ENCODE data around the gene ADD2. TPM values are rescaled to one million over a fixed set of nuclear protein-coding genes. Genes with fewer than 3 reads are reported as not detected.

The ADD2 gene
- total RNA-seq, 2 donors from 2014 or later, result 2.3 to 4.8 TPM

DNA sequence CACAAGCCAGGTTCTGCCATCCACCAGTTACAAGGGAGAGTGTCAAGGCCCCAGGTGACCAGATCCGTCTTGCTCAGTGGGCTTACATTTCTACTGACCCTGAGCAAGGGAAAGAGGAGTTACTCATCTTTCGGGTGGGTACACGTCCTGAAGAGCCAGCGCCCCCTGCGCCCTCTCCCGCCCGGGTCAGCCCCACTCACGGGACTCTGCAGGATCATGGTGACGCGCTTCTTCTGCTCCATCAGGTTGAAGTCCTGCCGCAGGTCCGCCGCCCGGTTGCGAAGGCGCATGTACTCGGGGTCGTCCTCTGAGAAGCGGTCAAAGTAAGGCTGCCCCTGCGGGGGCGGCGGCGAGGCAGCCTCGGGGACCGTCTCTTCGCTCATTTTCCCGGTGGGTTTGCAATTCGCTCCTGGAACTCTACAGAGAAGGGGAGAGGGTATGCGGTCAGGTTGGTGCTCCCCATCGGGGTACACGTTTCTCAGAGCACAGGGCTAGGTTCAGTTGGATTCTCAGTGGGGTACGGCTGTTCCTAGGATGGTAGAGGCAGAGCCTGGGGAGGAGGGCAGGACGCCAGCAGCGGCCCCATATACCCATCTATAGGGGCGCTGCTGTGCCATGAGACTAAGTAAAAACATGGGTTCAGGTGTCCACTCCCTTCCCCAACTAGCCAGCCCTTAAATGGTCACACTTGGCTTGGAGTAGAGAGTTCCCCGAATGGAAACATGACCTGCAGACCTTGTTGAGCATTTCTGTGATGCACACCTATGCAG, 61.8 kb downstream of the ADD2 start:
- Mint-ChIP-seq H3K9me3 (no peaks in the 10 kb centered on the region), H3K4me1 (ENCODE audit: low read depth in 2 of 2) (no peaks in the 10 kb centered on the region), H3K4me3 (no peak overlapping the region), H3K27me3 (peaks cover 0 to 2% of the 10 kb centered on the region in 2 donors), H3K27ac (no peak overlapping the region), H3K36me3 (no peaks in the 10 kb centered on the region)
- ATAC-seq (peak in 1 of 2 donors; percentile 32), DNase-seq (ENCODE audit: low spot score) (no peak)

DNA sequence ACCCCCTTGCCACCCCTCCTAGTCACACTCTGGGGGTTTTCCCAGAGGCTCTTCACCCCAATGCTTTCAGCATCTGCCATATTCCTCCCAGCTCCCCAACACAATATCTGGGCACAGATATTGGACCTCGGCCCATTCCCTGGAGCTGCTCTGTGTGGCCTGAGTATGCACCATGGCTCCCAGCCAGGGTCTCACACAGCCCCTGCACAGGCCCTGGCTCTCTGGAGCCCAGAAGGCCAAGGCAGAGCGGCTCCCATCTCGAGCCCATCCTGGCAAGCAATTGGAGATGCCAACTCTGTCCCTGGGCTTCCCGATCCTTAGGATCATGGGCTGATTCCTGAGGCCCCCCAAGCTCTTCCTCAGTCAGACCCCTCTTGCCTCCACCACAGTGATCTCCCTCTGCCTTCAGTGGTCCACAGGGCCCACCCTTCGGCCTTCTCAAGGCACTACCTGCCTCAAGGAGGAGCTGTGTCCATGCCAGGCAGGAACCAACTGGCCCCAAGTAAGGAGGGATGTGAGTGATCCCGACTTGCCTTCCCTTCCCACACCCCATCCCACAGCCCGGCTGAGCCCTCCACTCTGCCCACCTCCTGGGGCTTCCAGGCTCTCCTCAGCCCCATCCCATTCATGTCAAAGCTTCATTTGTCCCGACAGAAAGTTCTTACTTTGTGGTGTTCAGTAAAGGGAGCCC, 62.7 kb downstream of the ADD2 start:
- no peaks in the 10 kb centered on the region for H3K9me3 Mint-ChIP-seq
- H3K27ac Mint-ChIP-seq, result no peak overlapping the region
- peak in 1 of 2 donors; percentile 26 for ATAC-seq
- no peaks in the 10 kb centered on the region for H3K4me1 Mint-ChIP-seq (ENCODE audit: low read depth in 2 of 2)
- peaks cover 0 to 2% of the 10 kb centered on the region in 2 donors for H3K27me3 Mint-ChIP-seq
- H3K4me3 Mint-ChIP-seq, result no peak overlapping the region
- no peak for DNase-seq (ENCODE audit: low spot score)
- H3K36me3 Mint-ChIP-seq, result no peaks in the 10 kb centered on the region

DNA sequence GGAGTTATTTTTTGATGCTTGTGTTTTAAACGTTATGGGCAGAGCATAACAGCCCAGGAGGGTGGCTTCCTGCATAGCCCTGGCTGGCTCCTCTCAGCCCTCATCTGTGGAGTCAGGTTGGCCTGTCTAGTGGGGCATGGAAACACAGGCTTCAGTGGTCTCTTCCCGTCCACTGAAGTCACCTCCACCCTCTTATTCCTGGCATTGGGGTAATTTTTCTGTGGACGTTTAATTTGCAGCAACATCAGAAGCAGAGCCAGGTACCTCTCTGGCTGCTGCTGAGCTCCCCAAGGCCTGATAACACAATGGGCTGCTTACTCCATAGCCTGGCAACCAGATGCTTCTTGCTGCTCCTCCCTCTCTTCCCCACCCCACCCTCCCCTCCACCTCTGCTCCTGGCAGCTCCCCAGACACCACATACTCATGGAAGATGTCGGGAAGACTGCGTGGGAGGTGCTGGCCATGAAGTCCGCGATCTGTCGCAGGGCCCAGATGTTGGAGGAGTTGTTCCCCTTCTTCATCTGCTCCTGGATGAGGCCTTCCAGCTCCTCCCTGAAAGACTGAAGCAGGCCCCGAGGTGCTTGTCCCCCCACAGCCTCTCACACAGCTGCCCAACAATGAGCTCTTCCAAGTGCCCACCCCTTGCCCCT, 64.0 kb downstream of the ADD2 start:
- ATAC-seq (peak in 1 of 2 donors; percentile 43), DNase-seq (ENCODE audit: low spot score) (no peak)
- H3K4me3 Mint-ChIP-seq, result no peak overlapping the region
- H3K36me3 Mint-ChIP-seq, result no peaks in the 10 kb centered on the region
- H3K9me3 Mint-ChIP-seq, result no peaks in the 10 kb centered on the region
- H3K4me1 Mint-ChIP-seq (ENCODE audit: low read depth in 2 of 2), result no peaks in the 10 kb centered on the region
- H3K27ac Mint-ChIP-seq, result no peak overlapping the region
- peaks cover 3 to 6% of the 10 kb centered on the region in 2 donors for H3K27me3 Mint-ChIP-seq

DNA sequence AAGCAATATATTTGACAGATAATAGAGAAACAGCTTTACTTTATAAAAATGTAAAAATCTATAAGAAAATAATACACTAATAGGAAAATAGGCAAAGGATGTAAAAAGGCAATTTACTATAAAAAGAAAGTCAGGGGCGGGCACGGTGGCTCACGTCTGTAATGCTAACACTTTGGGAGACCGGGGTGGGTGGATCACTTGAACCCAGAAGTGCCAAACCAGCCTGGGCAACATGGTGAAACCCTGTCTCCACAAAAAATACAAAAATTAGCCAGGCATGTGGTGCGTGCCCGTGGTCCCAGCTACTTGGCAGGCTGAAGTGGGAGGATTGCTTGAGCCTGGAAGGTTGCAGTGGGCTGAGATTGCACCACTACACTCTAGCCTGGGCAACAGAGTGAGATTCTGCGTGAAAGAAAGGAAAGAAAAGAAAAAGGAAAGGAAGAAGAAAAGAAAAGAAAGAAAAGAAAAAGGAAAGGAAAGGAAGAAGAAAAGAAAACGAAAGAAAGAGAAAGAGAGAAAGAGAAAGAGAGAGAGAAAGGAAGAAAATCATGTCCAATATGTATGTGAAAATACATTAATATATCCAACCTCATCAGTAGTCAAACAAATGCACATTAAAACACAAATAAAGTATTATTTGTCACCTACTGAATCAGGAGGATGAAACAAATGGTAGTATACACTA, 65.1 kb downstream of the ADD2 start:
- no peaks in the 10 kb centered on the region for H3K9me3 Mint-ChIP-seq
- ATAC-seq (no peak), DNase-seq (ENCODE audit: low spot score) (no peak)
- no peaks in the 10 kb centered on the region for H3K36me3 Mint-ChIP-seq
- no peak overlapping the region for H3K27ac Mint-ChIP-seq
- H3K4me3 Mint-ChIP-seq, result no peak overlapping the region
- no peaks in the 10 kb centered on the region for H3K4me1 Mint-ChIP-seq (ENCODE audit: low read depth in 2 of 2)
- peaks cover 4 to 12% of the 10 kb centered on the region in 2 donors for H3K27me3 Mint-ChIP-seq

DNA sequence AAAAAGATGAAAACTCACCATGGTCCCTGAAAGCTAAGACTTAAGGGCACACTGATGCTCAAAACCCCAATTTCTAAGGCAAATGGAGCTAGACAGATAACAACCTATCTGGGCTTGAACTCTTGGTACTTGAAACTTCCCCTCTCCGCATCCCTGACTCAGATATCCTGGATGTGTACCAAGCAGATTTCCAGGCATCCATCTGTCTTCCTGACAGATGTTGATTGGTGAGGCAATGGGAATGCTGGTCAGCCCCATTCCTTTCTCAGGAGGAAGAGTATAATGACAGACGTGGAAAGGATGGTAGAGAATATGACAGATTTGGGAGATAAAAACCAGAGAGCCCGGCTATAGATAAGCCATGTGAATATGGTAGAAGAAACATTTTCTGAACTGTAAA, 69.2 kb downstream of the ADD2 start:
- peaks cover 12 to 25% of the 10 kb centered on the region in 2 donors for H3K27me3 Mint-ChIP-seq
- no peaks in the 10 kb centered on the region for H3K36me3 Mint-ChIP-seq
- no peak overlapping the region for H3K27ac Mint-ChIP-seq
- DNase-seq (ENCODE audit: low spot score) (no peak), ATAC-seq (no peak)
- H3K9me3 Mint-ChIP-seq, result no peaks in the 10 kb centered on the region
- H3K4me1 Mint-ChIP-seq (ENCODE audit: low read depth in 2 of 2), result no peaks in the 10 kb centered on the region
- no peak overlapping the region for H3K4me3 Mint-ChIP-seq

DNA sequence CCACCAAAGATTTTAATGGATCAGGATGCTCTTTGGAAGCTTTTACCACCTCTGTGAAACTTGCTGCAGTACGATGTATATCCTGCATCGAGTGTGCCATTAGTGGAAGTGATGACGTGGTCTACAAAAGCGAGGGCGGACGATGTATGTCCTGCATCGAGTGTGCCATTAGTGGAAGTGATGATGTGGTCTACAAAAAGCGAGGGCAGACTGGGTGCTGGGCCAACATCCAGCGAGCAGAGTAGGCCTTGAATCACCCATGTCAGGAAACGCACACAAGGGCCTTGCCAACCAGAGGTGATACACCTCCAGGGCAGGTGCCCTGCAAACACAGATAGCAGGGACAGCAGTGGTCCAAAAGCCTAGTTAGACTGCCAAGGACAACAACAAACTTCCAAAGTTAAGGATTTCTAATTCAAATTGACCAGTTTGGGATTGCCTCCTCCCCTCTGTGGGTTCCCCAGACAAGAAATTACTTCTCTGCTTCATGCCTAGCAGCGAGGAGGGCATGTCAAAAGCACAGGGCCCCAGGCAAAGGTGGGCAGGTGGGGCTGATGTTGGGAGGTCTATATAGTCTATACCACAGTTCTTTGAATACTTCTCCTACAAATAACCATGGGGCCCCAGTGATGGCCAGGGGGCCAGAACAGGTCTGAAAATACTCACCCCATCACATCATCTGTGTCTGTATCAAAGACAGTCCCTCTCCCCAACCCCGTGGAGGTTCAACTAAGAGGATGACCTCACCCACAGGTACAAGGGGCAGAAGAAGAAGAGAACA, 70.2 kb downstream of the ADD2 start:
- Mint-ChIP-seq H3K4me3 (no peak overlapping the region), H3K9me3 (no peaks in the 10 kb centered on the region), H3K4me1 (ENCODE audit: low read depth in 2 of 2) (no peaks in the 10 kb centered on the region), H3K36me3 (no peaks in the 10 kb centered on the region), H3K27me3 (peaks cover 15 to 34% of the 10 kb centered on the region in 2 donors), H3K27ac (no peak overlapping the region)
- ATAC-seq, result no peak
- no peak for DNase-seq (ENCODE audit: low spot score)

DNA sequence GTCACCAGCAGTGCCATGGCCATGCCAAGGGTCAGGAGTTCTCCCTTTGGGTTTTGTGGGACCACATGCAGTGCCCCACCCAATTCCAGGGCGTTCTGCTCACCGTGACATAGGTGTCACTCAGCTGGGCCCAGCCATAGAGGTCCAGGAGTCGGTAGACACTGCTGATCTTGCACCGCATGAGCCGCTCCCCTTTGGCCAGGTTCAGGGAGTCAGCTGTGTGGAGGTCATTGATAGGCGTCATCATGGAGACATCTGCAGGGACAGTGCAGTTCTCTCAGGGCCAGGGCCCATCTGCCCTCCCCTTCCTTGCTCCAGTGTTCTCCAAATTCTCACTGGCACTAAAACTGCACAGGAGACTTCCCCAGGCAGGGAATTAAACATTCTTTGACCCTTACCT, 71.9 kb downstream of the ADD2 start:
- no peak for ATAC-seq
- H3K36me3 Mint-ChIP-seq, result no peaks in the 10 kb centered on the region

DNA sequence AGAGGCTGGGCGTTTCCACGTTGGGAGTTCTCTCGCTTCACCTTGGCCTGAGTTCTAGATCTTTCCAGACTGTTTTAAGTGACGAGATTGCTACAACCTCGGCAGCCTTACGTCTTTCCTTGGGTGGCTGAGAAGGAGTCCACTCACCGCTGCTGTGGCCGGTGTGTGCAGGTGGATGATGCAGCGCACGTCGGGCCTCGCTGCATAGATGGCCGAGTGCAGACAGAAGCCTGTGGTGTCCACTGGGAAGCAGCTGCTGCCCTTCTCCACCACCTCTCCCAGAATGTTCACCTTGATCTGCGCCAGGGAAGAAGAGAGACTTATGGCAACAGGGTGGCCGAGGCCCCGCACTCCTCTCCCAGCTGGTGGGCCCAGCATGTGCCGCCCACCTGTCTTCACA, 75.7 kb downstream of the ADD2 start:
- no peaks in the 10 kb centered on the region for H3K36me3 Mint-ChIP-seq
- H3K4me1 Mint-ChIP-seq (ENCODE audit: low read depth in 2 of 2), result peaks cover 3 to 4% of the 10 kb centered on the region in 2 donors
- ATAC-seq (no peak), DNase-seq (ENCODE audit: low spot score) (no peak)
- H3K27ac Mint-ChIP-seq, result no peak overlapping the region
- peaks cover 20 to 27% of the 10 kb centered on the region in 2 donors for H3K27me3 Mint-ChIP-seq
- no peak overlapping the region for H3K4me3 Mint-ChIP-seq
- H3K9me3 Mint-ChIP-seq, result no peaks in the 10 kb centered on the region

More for the DNA sequence above, 71.9 kb downstream of the ADD2 start:
- Mint-ChIP-seq H3K27ac (no peak overlapping the region), H3K27me3 (peaks cover 23 to 38% of the 10 kb centered on the region in 2 donors), H3K4me1 (ENCODE audit: low read depth in 2 of 2) (no peaks in the 10 kb centered on the region), H3K9me3 (no peaks in the 10 kb centered on the region), H3K4me3 (no peak overlapping the region)
- DNase-seq (ENCODE audit: low spot score), result no peak

DNA sequence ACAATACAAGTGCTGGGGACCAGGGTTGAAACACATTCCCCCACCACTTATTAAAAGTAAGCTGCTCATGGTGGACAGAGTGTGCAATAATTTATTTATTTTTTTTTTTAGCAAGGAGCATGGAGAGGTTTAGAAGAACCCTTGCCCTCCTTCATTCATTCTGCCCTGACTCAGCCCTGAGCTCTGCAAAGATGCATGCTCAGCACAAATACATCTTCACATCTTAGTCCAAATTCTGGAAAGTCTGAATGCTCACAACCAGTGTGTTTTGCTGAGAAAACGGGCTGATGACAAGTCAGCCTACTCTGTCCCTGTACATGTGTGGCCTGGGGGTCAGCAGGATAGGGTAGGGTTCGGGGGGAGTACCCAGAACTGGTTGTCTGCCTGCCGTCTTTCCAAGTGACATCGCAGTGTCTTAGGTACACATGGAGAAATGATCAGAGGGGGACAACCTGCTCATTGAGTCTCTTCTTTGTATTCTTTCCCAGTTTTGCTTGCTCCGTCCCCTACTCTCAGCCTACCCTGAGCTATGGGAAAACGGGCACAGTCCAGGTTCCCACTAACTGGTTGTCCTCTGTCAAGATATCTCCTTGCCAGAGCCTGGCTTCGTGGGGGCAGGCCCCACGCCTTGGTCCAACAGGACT, 76.4 kb downstream of the ADD2 start:
- DNase-seq (ENCODE audit: low spot score), result no peak
- H3K36me3 Mint-ChIP-seq, result no peaks in the 10 kb centered on the region

DNA sequence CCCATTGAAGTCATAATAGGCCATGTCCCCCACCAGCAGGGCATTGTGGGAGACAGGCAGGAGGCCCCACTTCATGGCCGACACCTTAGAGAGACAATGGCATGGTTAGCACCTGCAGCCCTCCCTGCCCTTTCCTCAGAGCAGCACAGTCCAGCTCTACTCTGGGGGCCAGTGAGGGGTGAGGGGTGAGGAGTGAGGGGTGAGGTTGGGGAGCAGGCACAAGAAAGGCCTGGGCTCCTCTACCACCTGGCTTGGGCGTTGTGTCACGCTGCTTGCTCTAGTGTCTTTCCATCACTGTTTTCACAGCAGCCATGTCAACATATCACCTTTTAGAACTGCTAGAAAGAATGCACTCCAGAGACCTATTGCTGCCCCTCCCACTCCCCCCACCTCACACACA, 77.2 kb downstream of the ADD2 start:
- ATAC-seq, result no peak
- Mint-ChIP-seq H3K4me1 (ENCODE audit: low read depth in 2 of 2) (peaks cover 6 to 9% of the 10 kb centered on the region in 2 donors), H3K9me3 (no peaks in the 10 kb centered on the region), H3K36me3 (no peaks in the 10 kb centered on the region), H3K27ac (no peak overlapping the region), H3K4me3 (no peak overlapping the region), H3K27me3 (peaks cover 26 to 32% of the 10 kb centered on the region in 2 donors)
- no peak for DNase-seq (ENCODE audit: low spot score)

More for the DNA sequence above, 76.4 kb downstream of the ADD2 start:
- peaks cover 23 to 27% of the 10 kb centered on the region in 2 donors for H3K27me3 Mint-ChIP-seq
- no peak overlapping the region for H3K27ac Mint-ChIP-seq
- no peak overlapping the region for H3K4me3 Mint-ChIP-seq
- ATAC-seq, result no peak
- H3K9me3 Mint-ChIP-seq, result no peaks in the 10 kb centered on the region
- peaks cover 6 to 8% of the 10 kb centered on the region in 2 donors for H3K4me1 Mint-ChIP-seq (ENCODE audit: low read depth in 2 of 2)

DNA sequence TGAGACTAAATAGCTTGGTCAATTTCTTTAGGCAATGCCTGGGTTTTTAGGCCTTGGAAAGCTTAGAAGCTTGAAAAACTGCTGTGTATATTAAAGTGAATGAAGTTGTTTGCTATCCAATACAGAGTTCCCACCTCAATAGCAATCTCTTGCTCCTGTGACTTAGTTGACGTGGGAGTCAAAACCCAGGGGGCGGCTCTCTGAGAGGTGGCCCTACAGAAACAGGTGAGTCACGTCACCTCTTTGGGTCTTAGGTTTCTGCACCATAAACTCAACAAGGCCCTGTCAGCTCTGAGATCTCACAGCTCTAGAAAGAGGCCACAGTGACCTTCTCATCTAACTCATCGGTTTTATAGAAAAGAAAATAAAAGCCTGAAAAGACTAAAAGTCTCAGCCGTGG, 79.6 kb downstream of the ADD2 start:
- Mint-ChIP-seq H3K9me3 (no peaks in the 10 kb centered on the region), H3K36me3 (no peaks in the 10 kb centered on the region), H3K27ac (no peak overlapping the region), H3K4me1 (ENCODE audit: low read depth in 2 of 2) (peaks cover 6 to 9% of the 10 kb centered on the region in 2 donors), H3K4me3 (no peak overlapping the region), H3K27me3 (peaks cover 17 to 20% of the 10 kb centered on the region in 2 donors)
- no peak for ATAC-seq
- DNase-seq (ENCODE audit: low spot score), result no peak

DNA sequence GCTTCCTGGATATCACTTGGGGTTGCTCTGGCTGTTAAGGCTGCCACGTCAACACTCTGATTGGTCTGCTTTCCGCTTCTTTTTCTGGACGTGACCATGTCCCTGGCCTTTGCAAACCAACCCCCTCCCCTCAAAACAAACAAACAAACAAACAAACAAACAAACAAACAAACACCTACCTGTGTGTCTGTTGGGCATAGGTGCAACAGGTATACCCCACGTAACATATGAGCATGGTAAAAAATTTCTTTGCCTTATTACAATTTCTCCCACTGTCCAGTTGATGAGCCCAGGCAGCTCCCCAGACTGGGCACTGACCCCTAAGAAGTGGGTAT, 80.6 kb downstream of the ADD2 start:
- no peak overlapping the region for H3K4me3 Mint-ChIP-seq
- DNase-seq (ENCODE audit: low spot score) (no peak), ATAC-seq (no peak)
- H3K4me1 Mint-ChIP-seq (ENCODE audit: low read depth in 2 of 2), result peaks cover 6 to 9% of the 10 kb centered on the region in 2 donors
- no peaks in the 10 kb centered on the region for H3K9me3 Mint-ChIP-seq
- H3K36me3 Mint-ChIP-seq, result no peaks in the 10 kb centered on the region
- H3K27me3 Mint-ChIP-seq, result peaks cover 7 to 14% of the 10 kb centered on the region in 2 donors
- no peak overlapping the region for H3K27ac Mint-ChIP-seq

All from natural killer cell treated with Interleukin-12 subunit alpha and Interleukin-12 subunit beta and Interleukin-15 and Interleukin-18, amount 100 ng/mL, for 72 hours (primary cell).